Stimulated activated CD8-positive, alpha-beta memory T cell treated with anti-CD3 and anti-CD28 coated beads, Interleukin-4, amount 100 ng/mL, for 24 hours (primary cell): Measurements from ENCODE around the gene DISP2.
A peak's percentile ranks its signal among the peaks of the same experiment; 100 is the strongest.

Experiments
- DNase-seq: peaks from one replicate; pipeline ENCODE4 v3.0.0-alpha.2; 2020; ENCODE audit warnings: low read depth

The DISP2 gene

DNA sequence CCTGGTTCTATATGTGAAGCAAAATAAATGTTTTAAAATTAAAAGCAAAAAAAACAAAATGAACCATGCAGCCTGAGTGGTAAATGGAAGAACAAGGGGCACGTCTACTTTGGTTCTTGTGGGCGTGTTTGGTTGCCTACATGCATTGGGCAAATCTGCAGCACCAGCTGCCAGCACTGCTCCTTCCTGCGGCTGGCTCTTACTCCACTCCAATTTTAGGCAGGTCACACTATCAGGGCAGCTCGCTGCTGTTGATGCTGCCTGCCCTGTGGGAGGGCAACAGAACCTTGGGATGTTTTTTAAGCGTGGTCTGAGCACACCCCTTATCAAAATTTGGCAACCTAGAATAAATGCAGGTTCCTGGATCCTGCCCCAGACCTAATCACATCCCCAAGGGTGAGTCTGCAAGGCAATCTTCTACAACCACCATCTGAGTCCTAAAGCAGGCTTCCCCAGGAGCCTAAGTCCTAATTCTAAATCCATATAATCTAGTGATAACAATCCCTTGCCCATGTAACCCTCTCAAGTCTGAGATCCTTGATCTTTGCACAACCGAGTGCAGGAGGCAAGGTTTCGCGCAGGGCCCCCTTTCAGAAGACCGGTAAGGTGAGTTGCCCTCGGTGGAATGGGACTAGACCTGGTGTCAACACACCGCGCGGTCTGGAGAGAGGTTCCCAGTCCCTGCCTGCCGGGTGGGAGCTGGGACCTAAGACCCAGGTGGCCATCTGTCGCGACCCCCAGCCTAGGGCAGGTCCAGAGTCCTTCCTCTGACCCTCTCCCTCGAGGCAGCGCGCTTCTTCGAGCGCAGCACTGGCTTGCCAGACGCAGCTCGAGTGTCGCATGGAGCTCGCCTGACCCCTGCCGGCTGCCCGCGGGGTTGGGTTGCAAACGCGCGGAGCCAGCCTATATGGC, 63.5 kb downstream of the DISP2 start:
- peak; percentile 78 for DNase-seq

DNA sequence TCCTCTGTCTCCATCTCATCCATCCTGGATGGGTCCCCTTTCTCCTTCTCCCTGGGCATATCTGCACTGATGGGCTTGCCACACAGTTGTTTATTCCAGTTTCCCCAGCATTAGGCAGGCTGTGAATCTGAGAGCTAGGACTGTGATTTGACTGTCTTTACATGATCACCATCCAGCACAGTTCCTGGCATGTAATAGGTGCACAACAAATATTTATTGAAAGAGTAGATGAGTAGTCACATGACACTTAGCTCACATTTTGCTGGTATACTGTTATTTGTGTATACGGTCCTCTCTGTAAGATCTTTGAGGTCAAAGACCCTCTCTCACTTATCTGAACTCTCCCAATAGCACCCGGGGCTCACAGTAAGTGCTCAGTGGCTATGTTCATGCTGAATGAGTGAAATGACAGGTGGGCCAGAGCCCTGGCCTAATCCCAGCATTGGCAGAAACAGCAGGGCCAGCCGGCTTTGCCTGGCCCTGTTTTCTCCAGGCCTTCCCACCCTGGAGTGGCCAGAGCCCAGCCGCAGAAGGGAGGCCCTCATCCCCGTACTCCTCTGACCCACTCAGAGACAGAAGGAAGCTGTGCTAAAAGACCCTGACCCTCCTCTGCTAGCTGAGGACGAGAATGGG, 66.6 kb downstream of the DISP2 start:
- no peak for DNase-seq

DNA sequence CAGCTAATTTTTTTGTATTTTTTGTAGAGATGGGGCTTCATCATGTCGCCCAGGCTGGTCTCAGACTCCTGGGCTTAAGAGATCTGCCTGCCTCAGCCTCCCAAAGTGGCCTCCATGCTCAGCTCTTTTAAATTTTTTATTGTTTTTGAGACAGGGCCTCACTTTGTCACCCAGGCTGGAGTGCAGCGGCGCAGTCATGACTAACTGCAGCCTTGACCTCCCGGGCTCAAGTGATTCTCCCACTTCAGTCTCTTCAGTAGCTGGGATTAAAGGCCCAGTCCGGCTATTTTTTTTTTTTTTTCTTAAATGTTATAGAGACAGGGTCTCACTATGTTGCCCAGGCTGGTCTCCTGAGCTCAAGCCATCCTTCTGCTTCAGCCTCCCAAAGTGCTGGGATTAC, 67.7 kb downstream of the DISP2 start:
- DNase-seq = no peak

DNA sequence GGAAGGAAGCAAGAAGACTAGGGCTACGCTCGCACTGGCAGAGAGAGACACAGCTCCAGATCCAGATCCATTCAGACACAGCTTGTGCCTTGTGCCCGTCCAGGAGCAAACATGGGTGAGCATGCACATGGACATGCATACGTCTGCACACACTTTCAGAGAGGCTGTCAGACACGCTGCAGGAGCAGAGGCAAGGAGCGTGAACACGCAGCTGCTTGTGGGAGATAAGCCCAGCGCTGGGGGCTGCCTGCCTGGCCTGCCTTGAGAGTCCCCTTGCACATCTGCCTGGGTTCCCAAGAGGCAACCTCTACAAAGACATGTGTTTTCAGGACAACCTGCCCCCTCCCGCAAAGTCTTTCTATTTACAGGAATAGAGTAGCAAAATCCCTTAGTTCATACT, 69.2 kb downstream of the DISP2 start:
- DNase-seq = no peak

DNA sequence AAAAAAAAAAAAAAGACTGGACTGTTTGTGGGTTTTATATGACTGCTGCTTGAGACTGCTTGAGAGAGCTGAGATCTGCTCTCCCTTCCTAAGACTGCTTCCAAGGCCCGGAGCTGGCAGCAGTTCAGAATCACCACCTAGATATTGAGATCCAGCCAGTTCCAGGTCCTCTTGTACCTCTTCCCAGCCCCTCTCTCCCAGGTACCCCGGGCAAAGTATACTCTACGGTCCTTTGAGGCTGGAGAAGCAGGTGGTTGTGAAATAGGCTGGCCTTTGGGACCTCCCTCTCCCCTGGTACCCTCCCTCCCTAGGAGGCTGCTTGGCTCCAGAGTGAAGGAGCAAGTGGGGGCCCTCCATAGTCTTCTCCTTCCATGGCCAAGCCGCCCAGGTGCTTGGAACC, 70.2 kb downstream of the DISP2 start:
- DNase-seq = no peak
